Natural killer cell treated with Interleukin-12 subunit alpha and Interleukin-12 subunit beta and Interleukin-15 and Interleukin-18, amount 100 ng/mL, for 72 hours (primary cell): Measurements from ENCODE around the gene FAM50A. TPM values are rescaled to one million over a fixed set of nuclear protein-coding genes. Genes with fewer than 3 reads are reported as not detected.

Experiments used
- ATAC-seq, 2 donors: fragments of 150-1000 bp; cut with Tn5 transposase in 1 of 2; sonication (Bioruptor Pico), chemical (Tn5 transposase) in 1 of 2; 2 replicates each; pipeline ENCODE4 v1.10.0; 2021
- DNase-seq: peaks from one replicate; pipeline ENCODE4 v3.0.0; 2022; ENCODE audit warnings: low spot score
- H3K27ac Mint-ChIP-seq, 2 donors: 1 replicate in 1 of 2; 2 replicates in 1 of 2; pipeline ENCODE4 v1.8.0; 2022; ENCODE audit warnings: mixed read lengths in 2 of 2, mild to moderate bottlenecking in 1 of 2, moderate library complexity in 1 of 2
- H3K27me3 Mint-ChIP-seq, 2 donors: 1 replicate in 1 of 2; 2 replicates in 1 of 2; pipeline ENCODE4 v1.8.0; 2022; ENCODE audit warnings: mixed read lengths in 2 of 2
- H3K36me3 Mint-ChIP-seq: one replicate; pipeline ENCODE4 v1.8.0; 2022; ENCODE audit warnings: mixed read lengths
- H3K4me1 Mint-ChIP-seq, 2 donors: 1 replicate in 1 of 2; 2 replicates in 1 of 2; pipeline ENCODE4 v1.8.0; 2022; ENCODE audit warnings: low read depth in 2 of 2, mixed read lengths in 2 of 2, mild to moderate bottlenecking in 1 of 2
- H3K4me3 Mint-ChIP-seq: one replicate; pipeline ENCODE4 v1.8.0; 2022; ENCODE audit warnings: mixed read lengths
- H3K9me3 Mint-ChIP-seq: 2 replicates; pipeline ENCODE4 v1.8.0; 2022; ENCODE audit warnings: mixed read lengths
- total RNA-seq, 2 donors: library from RNA; stranded (reverse); gene quantifications; one replicate each; pipeline ENCODE4 v1.2.3, GENCODE V29; 2022

Gene FAM50A
- total RNA-seq, 2 donors from 2014 or later: 75.2 to 108 TPM

- peaks cover 10 to 13% of the 10 kb centered on the region in 2 donors for H3K4me1 Mint-ChIP-seq
- peak overlapping the region; percentile 70 to 87 for H3K27ac Mint-ChIP-seq
- H3K9me3 Mint-ChIP-seq: no peaks in the 10 kb centered on the region
- no peak for DNase-seq
- peaks cover 0 to 3% of the 10 kb centered on the region in 2 donors for H3K27me3 Mint-ChIP-seq
- peak overlapping the region; percentile 86 for H3K4me3 Mint-ChIP-seq
- no peaks in the 10 kb centered on the region for H3K36me3 Mint-ChIP-seq
- ATAC-seq: no peak
Observed at GRCh38 chrX:154437971-154438893, 5.7 kb upstream of the FAM50A start.

GRCh38 chrX:154439841-154440240 is 4.1 kb upstream of the FAM50A start:
- no peak overlapping the region for H3K27ac Mint-ChIP-seq
- peaks cover 10 to 16% of the 10 kb centered on the region in 2 donors for H3K4me1 Mint-ChIP-seq
- no peak overlapping the region for H3K4me3 Mint-ChIP-seq
- no peaks in the 10 kb centered on the region for H3K36me3 Mint-ChIP-seq
- DNase-seq (no peak), ATAC-seq (no peak)
- H3K27me3 Mint-ChIP-seq: peaks cover 0 to 3% of the 10 kb centered on the region in 2 donors
- no peaks in the 10 kb centered on the region for H3K9me3 Mint-ChIP-seq

GRCh38 chrX:154440623-154441357 is 3.2 kb upstream of the FAM50A start:
- Mint-ChIP-seq H3K27ac (no peak overlapping the region), H3K36me3 (no peaks in the 10 kb centered on the region), H3K27me3 (peaks cover 0 to 3% of the 10 kb centered on the region in 2 donors), H3K4me1 (peaks cover 10 to 13% of the 10 kb centered on the region in 2 donors), H3K4me3 (no peak overlapping the region), H3K9me3 (no peaks in the 10 kb centered on the region)
- no peak for ATAC-seq
- no peak for DNase-seq

GRCh38 chrX:154441564-154441963 is 2.4 kb upstream of the FAM50A start:
- no peak for ATAC-seq
- Mint-ChIP-seq H3K4me1 (peaks cover 7 to 11% of the 10 kb centered on the region in 2 donors), H3K4me3 (no peak overlapping the region), H3K36me3 (no peaks in the 10 kb centered on the region), H3K27ac (no peak overlapping the region), H3K9me3 (no peaks in the 10 kb centered on the region), H3K27me3 (peaks cover 0 to 3% of the 10 kb centered on the region in 2 donors)
- DNase-seq: no peak

- ATAC-seq (no peak), DNase-seq (no peak)
- Mint-ChIP-seq H3K4me3 (no peak overlapping the region), H3K27me3 (peaks cover 0 to 3% of the 10 kb centered on the region in 2 donors), H3K27ac (no peak overlapping the region), H3K36me3 (no peaks in the 10 kb centered on the region), H3K9me3 (no peaks in the 10 kb centered on the region), H3K4me1 (peaks cover 7 to 17% of the 10 kb centered on the region in 2 donors)
Observed at GRCh38 chrX:154441984-154442707, 1.8 kb upstream of the FAM50A start.

- Mint-ChIP-seq H3K4me3 (peak overlapping the region; percentile 71), H3K36me3 (no peaks in the 10 kb centered on the region), H3K27me3 (no peaks in the 10 kb centered on the region), H3K27ac (peak overlapping the region; percentile 43 to 48), H3K4me1 (peaks cover 0 to 15% of the 10 kb centered on the region in 2 donors), H3K9me3 (no peaks in the 10 kb centered on the region)
- no peak for DNase-seq
- no peak for ATAC-seq
Observed at GRCh38 chrX:154443479-154443910, 446 bp upstream of the FAM50A start.

- Mint-ChIP-seq H3K36me3 (no peaks in the 10 kb centered on the region), H3K4me3 (no peak overlapping the region), H3K4me1 (peaks cover 0 to 15% of the 10 kb centered on the region in 2 donors), H3K9me3 (no peaks in the 10 kb centered on the region), H3K27ac (no peak overlapping the region), H3K27me3 (no peaks in the 10 kb centered on the region)
- DNase-seq (no peak), ATAC-seq (no peak)
Observed at GRCh38 chrX:154444755-154445246, 860 bp downstream of the FAM50A start.

GRCh38 chrX:154445776-154446175 is 1.8 kb downstream of the FAM50A start:
- H3K27me3 Mint-ChIP-seq: no peaks in the 10 kb centered on the region
- ATAC-seq (no peak), DNase-seq (no peak)
- no peaks in the 10 kb centered on the region for H3K36me3 Mint-ChIP-seq
- H3K4me3 Mint-ChIP-seq: no peak overlapping the region
- H3K4me1 Mint-ChIP-seq: peaks cover 0 to 15% of the 10 kb centered on the region in 2 donors
- no peak overlapping the region for H3K27ac Mint-ChIP-seq
- H3K9me3 Mint-ChIP-seq: no peaks in the 10 kb centered on the region

- H3K36me3 Mint-ChIP-seq: no peaks in the 10 kb centered on the region
- ATAC-seq (no peak), DNase-seq (no peak)
- H3K4me3 Mint-ChIP-seq: no peak overlapping the region
- H3K4me1 Mint-ChIP-seq: peaks cover 0 to 15% of the 10 kb centered on the region in 2 donors
- no peak overlapping the region for H3K27ac Mint-ChIP-seq
- H3K9me3 Mint-ChIP-seq: no peaks in the 10 kb centered on the region
- H3K27me3 Mint-ChIP-seq: no peaks in the 10 kb centered on the region
Observed at GRCh38 chrX:154446430-154446829, 2.5 kb downstream of the FAM50A start.

GRCh38 chrX:154448484-154448883 is 4.5 kb downstream of the FAM50A start:
- no peaks in the 10 kb centered on the region for H3K36me3 Mint-ChIP-seq
- H3K4me1 Mint-ChIP-seq: peaks cover 0 to 14% of the 10 kb centered on the region in 2 donors
- H3K27me3 Mint-ChIP-seq: no peaks in the 10 kb centered on the region
- ATAC-seq: no peak
- DNase-seq: no peak
- no peak overlapping the region for H3K4me3 Mint-ChIP-seq
- no peaks in the 10 kb centered on the region for H3K9me3 Mint-ChIP-seq
- H3K27ac Mint-ChIP-seq: no peak overlapping the region

- ATAC-seq (no peak), DNase-seq (no peak)
- Mint-ChIP-seq H3K9me3 (no peaks in the 10 kb centered on the region), H3K4me1 (peaks cover 0 to 13% of the 10 kb centered on the region in 2 donors), H3K4me3 (no peak overlapping the region), H3K27ac (no peak overlapping the region), H3K36me3 (no peaks in the 10 kb centered on the region), H3K27me3 (no peaks in the 10 kb centered on the region)
Observed at GRCh38 chrX:154449618-154450017, 5.7 kb downstream of the FAM50A start.

GRCh38 chrX:154450312-154450711 is 6.4 kb downstream of the FAM50A start:
- no peaks in the 10 kb centered on the region for H3K27me3 Mint-ChIP-seq
- no peaks in the 10 kb centered on the region for H3K36me3 Mint-ChIP-seq
- H3K27ac Mint-ChIP-seq: no peak overlapping the region
- no peak overlapping the region for H3K4me3 Mint-ChIP-seq
- no peaks in the 10 kb centered on the region for H3K9me3 Mint-ChIP-seq
- H3K4me1 Mint-ChIP-seq: peaks cover 0 to 13% of the 10 kb centered on the region in 2 donors
- ATAC-seq (no peak), DNase-seq (no peak)

- Mint-ChIP-seq H3K4me3 (no peak overlapping the region), H3K36me3 (no peaks in the 10 kb centered on the region), H3K4me1 (peaks cover 6 to 7% of the 10 kb centered on the region in 2 donors), H3K27me3 (no peaks in the 10 kb centered on the region), H3K27ac (no peak overlapping the region), H3K9me3 (no peaks in the 10 kb centered on the region)
- DNase-seq (no peak), ATAC-seq (no peak)
Observed at GRCh38 chrX:154452823-154453222, 8.9 kb downstream of the FAM50A start.
